IMR-90 (cell line): ENCODE data around the gene SCYGR2. TPM values are rescaled to one million over a fixed set of nuclear protein-coding genes. Genes with fewer than 3 reads are reported as not detected.

ENCODE experiments used
- ATAC-seq: fragments of 200-7000 bp; cut with Tn5 transposase; 2 replicates; pipeline ENCODE4 v1.9.1; 2020; ENCODE audit warnings: low read depth, mild to moderate bottlenecking, moderate library complexity
- BruUV-seq: library from RNA; stranded (reverse); fragments of 400-500 nt; replicated peaks from 2 replicates; lab custom pipeline; 2021; lab: Mats Ljungman, UMichigan
- CTCF ChIA-PET: fragments of 300-600 bp; formaldehyde crosslinking; extraction: SDS; loops from one replicate; lab custom pipeline; 2021; ENCODE audit warnings: antibody characterized with exemption; lab: Yijun Ruan, JAX
- POLR2A ChIA-PET: fragments of 300-600 bp; sonication (Branson Sonifier 250); formaldehyde crosslinking; loops from one replicate; lab custom pipeline; 2022; ENCODE audit warnings: antibody characterized with exemption; ENCODE audit not compliant: unreplicated experiment; lab: Charles Lee
- DNase-seq: peaks from one replicate; pipeline ENCODE4 v3.0.0; 2013
- H2AFZ ChIP-seq: replicated peaks from 2 replicates; pipeline ENCODE3; 2013; ENCODE audit warnings: low read length, mild to moderate bottlenecking; ENCODE audit not compliant: poor library complexity
- H2AK5ac ChIP-seq: 2 replicates; pipeline ENCODE4 v1.6.1; 2013; ENCODE audit warnings: low read depth, low read length, inconsistent platforms
- H2AK9ac ChIP-seq: replicated peaks from 2 replicates; pipeline ENCODE3; 2013; ENCODE audit warnings: mild to moderate bottlenecking, low read depth, low read length, moderate library complexity; ENCODE audit not compliant: poor library complexity
- H2BK120ac ChIP-seq: 2 replicates; pipeline ENCODE4 v1.6.1; 2013; ENCODE audit warnings: low read depth, low read length, inconsistent platforms
- H2BK15ac ChIP-seq: 3 replicates; pipeline ENCODE4 v1.6.1; 2013; ENCODE audit warnings: low read depth, low read length, inconsistent platforms
- H2BK20ac ChIP-seq: 2 replicates; pipeline ENCODE4 v1.6.1; 2013; ENCODE audit warnings: low read depth, mild to moderate bottlenecking, inconsistent platforms, low read length, moderate library complexity
- H2BK5ac ChIP-seq: 2 replicates; pipeline ENCODE4 v1.6.1; 2013; ENCODE audit warnings: mild to moderate bottlenecking, low read depth, low read length, inconsistent platforms; ENCODE audit not compliant: poor library complexity, severe bottlenecking
- H3K14ac ChIP-seq: replicated peaks from 2 replicates; pipeline ENCODE4 v1.6.1; 2013; ENCODE audit warnings: low read depth, low read length, inconsistent platforms
- H3K18ac ChIP-seq: 2 replicates; pipeline ENCODE4 v1.6.1; 2013; ENCODE audit warnings: low read depth, low read length, control low read depth
- H3K23ac ChIP-seq: 2 replicates; pipeline ENCODE4 v1.6.1; 2013; ENCODE audit warnings: low read depth, low read length, inconsistent platforms
- H3K27ac ChIP-seq: 2 replicates; pipeline ENCODE4 v1.5.1; 2013; ENCODE audit warnings: mild to moderate bottlenecking, control low read depth, low read length; ENCODE audit not compliant: insufficient read depth
- H3K27me3 ChIP-seq: 2 replicates; pipeline ENCODE4 v1.6.1; 2013; ENCODE audit warnings: low read length; ENCODE audit not compliant: control insufficient read depth, insufficient read depth
- H3K36me3 ChIP-seq: 2 replicates; pipeline ENCODE4 v1.6.1; 2013; ENCODE audit warnings: low read length, mixed read lengths; ENCODE audit not compliant: control insufficient read depth, insufficient read depth
- H3K4ac ChIP-seq: 2 replicates; pipeline ENCODE4 v1.6.1; 2013; ENCODE audit warnings: low read depth, low read length, inconsistent platforms
- H3K4me1 ChIP-seq: 2 replicates; pipeline ENCODE4 v1.6.1; 2013; ENCODE audit warnings: low read length, mixed read lengths; ENCODE audit not compliant: control insufficient read depth, insufficient read depth
- H3K4me2 ChIP-seq: 2 replicates; pipeline ENCODE4 v1.6.1; 2013; ENCODE audit warnings: low read depth, mild to moderate bottlenecking, control low read depth, low read length, moderate library complexity
- H3K4me3 ChIP-seq: 2 replicates; pipeline ENCODE4 v1.5.1; 2013; ENCODE audit warnings: low read depth, mild to moderate bottlenecking, control low read depth, low read length, moderate library complexity; ENCODE audit not compliant: insufficient read depth
- H3K56ac ChIP-seq: 2 replicates; pipeline ENCODE4 v1.6.1; 2013; ENCODE audit warnings: low read length, inconsistent platforms; ENCODE audit not compliant: insufficient read depth; ENCODE audit errors: extremely low read depth
- H3K79me1 ChIP-seq, 2 experiments: 2 replicates each; pipeline ENCODE4 v1.6.1; 2013; ENCODE audit warnings: low read length in 2 of 2, inconsistent platforms in 1 of 2, low read depth in 1 of 2
- H3K9ac ChIP-seq: 2 replicates; pipeline ENCODE4 v1.6.1; 2013; ENCODE audit warnings: low read depth, low read length, control low read depth
- H3K9me1 ChIP-seq: 2 replicates; pipeline ENCODE4 v1.6.1; 2013; ENCODE audit warnings: low read length, inconsistent platforms; ENCODE audit not compliant: insufficient read depth
- H3K9me3 ChIP-seq: 2 replicates; pipeline ENCODE4 v1.6.1; 2013; ENCODE audit warnings: low read length; ENCODE audit not compliant: control insufficient read depth, insufficient read depth
- H4K20me1 ChIP-seq: 2 replicates; pipeline ENCODE4 v1.6.1; 2013; ENCODE audit warnings: low read length, inconsistent platforms; ENCODE audit not compliant: insufficient read depth
- H4K5ac ChIP-seq: 2 replicates; pipeline ENCODE4 v1.6.1; 2013; ENCODE audit warnings: mild to moderate bottlenecking, low read depth, low read length, control low read depth
- H4K8ac ChIP-seq, 2 experiments: 2 replicates each; pipeline ENCODE4 v1.6.1; 2013; ENCODE audit warnings: low read depth in 2 of 2, low read length in 2 of 2, control low read depth in 1 of 2, inconsistent platforms in 1 of 2
- H4K91ac ChIP-seq: 2 replicates; pipeline ENCODE4 v1.6.1; 2013; ENCODE audit warnings: low read depth, low read length, inconsistent platforms; ENCODE audit not compliant: insufficient read depth
- BHLHE40 ChIP-seq: fragments of 150-350 bp; IDR thresholded peaks from 2 replicates; pipeline ENCODE4 v1.6.1; 2016; ENCODE audit warnings: mild to moderate bottlenecking, low read depth, low read length
- CEBPB ChIP-seq: IDR thresholded peaks from 2 replicates; pipeline ENCODE4 v1.6.1; 2012; ENCODE audit warnings: low read depth, low read length, improper control_type of control experiment
- CTCF ChIP-seq: conservative IDR thresholded peaks from 2 replicates; pipeline ENCODE4 v1.5.1; 2012; ENCODE audit warnings: mild to moderate bottlenecking, low read depth, low read length, improper control_type of control experiment
- ELK1 ChIP-seq: fragments of 150-350 bp; IDR thresholded peaks from 2 replicates; pipeline ENCODE4 v1.6.1; 2016; ENCODE audit warnings: low read depth, mild to moderate bottlenecking, low read length, moderate library complexity, borderline replicate concordance
- FOS ChIP-seq: fragments of 150-350 bp; IDR thresholded peaks from 2 replicates; pipeline ENCODE4 v1.6.1; 2016; ENCODE audit warnings: low read depth, low read length
- MAFK ChIP-seq: IDR thresholded peaks from 2 replicates; pipeline ENCODE4 v1.6.1; 2012; ENCODE audit warnings: low read depth, low read length, improper control_type of control experiment
- MAZ ChIP-seq: IDR thresholded peaks from 2 replicates; pipeline ENCODE4 v1.6.1; 2012; ENCODE audit warnings: low read depth, mild to moderate bottlenecking, low read length, improper control_type of control experiment, moderate library complexity, borderline replicate concordance
- SMC3 ChIP-seq: fragments of 150-350 bp; IDR thresholded peaks from 2 replicates; pipeline ENCODE4 v1.6.1; 2016; ENCODE audit warnings: low read depth, mild to moderate bottlenecking, antibody characterized with exemption, low read length, moderate library complexity
- USF2 ChIP-seq: fragments of 150-350 bp; IDR thresholded peaks from 2 replicates; pipeline ENCODE4 v1.6.1; 2017; ENCODE audit warnings: mild to moderate bottlenecking, antibody characterized with exemption, low read length, low read depth
- WGBS, 2 experiments: methylation state at CpG; one replicate each; pipeline versions ENCODE4 v1.1.5 to v1.1.7; 2013; ENCODE audit warnings: missing lambda C conversion rate in 2 of 2; ENCODE audit not compliant: insufficient read length in 1 of 2; ENCODE audit errors: extremely low coverage in 2 of 2; 5-methylcytosine and 5-hydroxymethylcytosine counted together
- dilution Hi-C: fragments of 300-500 bp; cut with HindIII; formaldehyde crosslinking; loops from one replicate; pipeline ENCODE4 v1.14.3; 2018; ENCODE audit warnings: low sequenced_read_pairs; ENCODE audit not compliant: unreplicated experiment
- in situ Hi-C: fragments of 300-500 bp; cut with MboI; formaldehyde crosslinking; loops from 3 replicates; pipeline ENCODE4 v1.14.3; 2019; ENCODE audit warnings: low sequenced_read_pairs, inconsistent platforms, mixed read lengths
- intact Hi-C: fragments of 100-400 bp; cut with micrococcal nuclease; formaldehyde crosslinking; loops from 2 replicates; pipeline ENCODE4 v1.10.0; 2022
- polyA plus RNA-seq, 3 experiments: library from polyadenylated mRNA; depleted of rRNA; stranded (reverse); fragments of >200 nt; gene quantifications; 2 replicates each; pipeline ENCODE4 v1.2.3, GENCODE V29; 2012; ENCODE audit warnings: low replicate concordance in 1 of 3
- total RNA-seq: library from RNA; depleted of rRNA; stranded (reverse); fragments of >200 nt; gene quantifications from 2 replicates; pipeline ENCODE4 v1.2.3, GENCODE V29; 2012

Gene SCYGR2
- total and polyA plus RNA-seq, 2 of the 4 experiments (the other 2 are of a cell fraction): not detected

GRCh38 chr2:227616631-227617030 lies 17.9 kb downstream of the SCYGR2 start (continued):
- TF ChIP-seq FOS: no peak
- no peak for TF ChIP-seq ELK1

GRCh38 chr2:227617316-227618230 lies 18.9 kb downstream of the SCYGR2 start, which contains the start of gene SCYGR4:
Gene SCYGR4, plus strand, starts transcription at chr2:227617498. Its CDS starts 0 bp downstream, at chr2:227617498.
- Histone ChIP-seq H3K9me3 (no peaks in the 10 kb centered on the region), H3K4me1 (no peaks in the 10 kb centered on the region; the same call in 1 of the 2 replicates), H2BK120ac (no peak within 1 kb of the TSS), H2BK20ac (no peak within 1 kb of the TSS), H2BK5ac (no peak within 1 kb of the TSS), H4K5ac (no peak within 1 kb of the TSS), H3K14ac (no peak within 1 kb of the TSS), H3K4me3 (no peak within 1 kb of the TSS), H2AK5ac (no peak within 1 kb of the TSS), H3K18ac (no peak within 1 kb of the TSS), H3K56ac (no peak within 1 kb of the TSS), H2AFZ (no peak within 1 kb of the TSS), H4K8ac (no peak within 1 kb of the TSS), H3K4ac (no peak within 1 kb of the TSS), H4K91ac (no peak within 1 kb of the TSS), H3K36me3 (no peaks in the 10 kb centered on the region), H2AK9ac (no peak within 1 kb of the TSS), H4K20me1 (no peaks in the 10 kb centered on the region), H3K9ac (no peak within 1 kb of the TSS), H3K27ac (no peak within 1 kb of the TSS), H3K4me2 (no peak within 1 kb of the TSS), H3K79me1 (no peaks in the 10 kb centered on the region), H3K23ac (no peak within 1 kb of the TSS), H3K9me1 (no peaks in the 10 kb centered on the region), H3K27me3 (no peaks in the 10 kb centered on the region), H2BK15ac (no peak within 1 kb of the TSS)
- ChIA-PET CTCF (interaction anchor here (0.8 kb wide), 1 partner anchor 8 kb away, joined by 3 read pairs; no protein-coding TSS in a partner anchor), POLR2A (no interaction called here)
- BruUV-seq: no TSS peak
- in situ Hi-C loops (no loop called here), intact Hi-C loops (no loop called here), dilution Hi-C loops (no loop called here)
- WGBS, 2 experiments: 93% methylated on average over 9 of the region's 20 CpGs; no CpG with 5 or more reads in 1 of the 2 experiments
- DNase-seq (no peak), ATAC-seq (no peak)
- TF ChIP-seq BHLHE40 (no peak), MAZ (no peak), SMC3 (no peak), FOS (no peak), CEBPB (no peak), CTCF (no peak), USF2 (no peak), MAFK (no peak), ELK1 (no peak)
